PFSK-1 (cell line): ENCODE results near the gene LYRM1.

Experiments used
- FOXP2 ChIP-seq: optimal IDR thresholded peaks from 2 replicates; pipeline ENCODE3; 2011; ENCODE audit warnings: borderline replicate concordance, control low read depth, inconsistent platforms; ENCODE audit not compliant: insufficient read depth; ENCODE audit errors: extremely low read length, extremely low read depth
- POLR2AphosphoS5 ChIP-seq: IDR thresholded peaks from 2 replicates; pipeline ENCODE4 v1.6.1; 2012; ENCODE audit warnings: low read depth, mild to moderate bottlenecking, control low read depth, low read length, moderate library complexity
- SIN3A ChIP-seq: IDR thresholded peaks from 2 replicates; pipeline ENCODE4 v1.6.1; 2012; ENCODE audit warnings: mild to moderate bottlenecking, low read length, moderate library complexity, borderline replicate concordance; ENCODE audit not compliant: insufficient read depth
- TAF1 ChIP-seq: IDR thresholded peaks from 2 replicates; pipeline ENCODE4 v1.6.1; 2012; ENCODE audit warnings: low read length, control low read depth, borderline replicate concordance; ENCODE audit not compliant: insufficient read depth
- TF ChIP-seq, protein P1 (sequence below), 2 experiments: IDR thresholded peaks; 2 replicates each; pipeline versions ENCODE4 v1.6.1 to v1.8.0; 2011 to 2012; ENCODE audit warnings: low read depth in 2 of 2, low read length in 2 of 2, control low read depth in 1 of 2, inconsistent platforms in 1 of 2, mild to moderate bottlenecking in 1 of 2, moderate library complexity in 1 of 2; ENCODE audit not compliant: insufficient read depth in 1 of 2

Gene LYRM1

GRCh38 chr16:20867585-20867984, 33.0 kb upstream of the LYRM1 start:
- TF ChIP-seq TAF1 (no peak), FOXP2 (no peak), POLR2AphosphoS5 (no peak), SIN3A (no peak)
- TF ChIP-seq, protein P1, sequence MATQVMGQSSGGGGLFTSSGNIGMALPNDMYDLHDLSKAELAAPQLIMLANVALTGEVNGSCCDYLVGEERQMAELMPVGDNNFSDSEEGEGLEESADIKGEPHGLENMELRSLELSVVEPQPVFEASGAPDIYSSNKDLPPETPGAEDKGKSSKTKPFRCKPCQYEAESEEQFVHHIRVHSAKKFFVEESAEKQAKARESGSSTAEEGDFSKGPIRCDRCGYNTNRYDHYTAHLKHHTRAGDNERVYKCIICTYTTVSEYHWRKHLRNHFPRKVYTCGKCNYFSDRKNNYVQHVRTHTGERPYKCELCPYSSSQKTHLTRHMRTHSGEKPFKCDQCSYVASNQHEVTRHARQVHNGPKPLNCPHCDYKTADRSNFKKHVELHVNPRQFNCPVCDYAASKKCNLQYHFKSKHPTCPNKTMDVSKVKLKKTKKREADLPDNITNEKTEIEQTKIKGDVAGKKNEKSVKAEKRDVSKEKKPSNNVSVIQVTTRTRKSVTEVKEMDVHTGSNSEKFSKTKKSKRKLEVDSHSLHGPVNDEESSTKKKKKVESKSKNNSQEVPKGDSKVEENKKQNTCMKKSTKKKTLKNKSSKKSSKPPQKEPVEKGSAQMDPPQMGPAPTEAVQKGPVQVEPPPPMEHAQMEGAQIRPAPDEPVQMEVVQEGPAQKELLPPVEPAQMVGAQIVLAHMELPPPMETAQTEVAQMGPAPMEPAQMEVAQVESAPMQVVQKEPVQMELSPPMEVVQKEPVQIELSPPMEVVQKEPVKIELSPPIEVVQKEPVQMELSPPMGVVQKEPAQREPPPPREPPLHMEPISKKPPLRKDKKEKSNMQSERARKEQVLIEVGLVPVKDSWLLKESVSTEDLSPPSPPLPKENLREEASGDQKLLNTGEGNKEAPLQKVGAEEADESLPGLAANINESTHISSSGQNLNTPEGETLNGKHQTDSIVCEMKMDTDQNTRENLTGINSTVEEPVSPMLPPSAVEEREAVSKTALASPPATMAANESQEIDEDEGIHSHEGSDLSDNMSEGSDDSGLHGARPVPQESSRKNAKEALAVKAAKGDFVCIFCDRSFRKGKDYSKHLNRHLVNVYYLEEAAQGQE (IDR thresholded peaks at IDR 0.05; ENCODE audit: insufficient read depth in 1 of 2, low read depth in 2 of 2, low read length in 2 of 2): no peak

- TF ChIP-seq POLR2AphosphoS5 (no peak), FOXP2 (no peak), TAF1 (no peak), SIN3A (no peak)
- TF ChIP-seq, protein P1 (IDR thresholded peaks at IDR 0.05; ENCODE audit: insufficient read depth in 1 of 2, low read depth in 2 of 2, low read length in 2 of 2): no peak
Measured at GRCh38 chr16:20868890-20869289, 31.7 kb upstream of the LYRM1 start.

- TF ChIP-seq, protein P1 (IDR thresholded peaks at IDR 0.05; ENCODE audit: insufficient read depth in 1 of 2, low read depth in 2 of 2, low read length in 2 of 2): no peak
- TF ChIP-seq SIN3A (no peak), POLR2AphosphoS5 (no peak), FOXP2 (no peak), TAF1 (no peak)
Measured at GRCh38 chr16:20870122-20870820, 30.3 kb upstream of the LYRM1 start.

GRCh38 chr16:20871258-20871657, 29.3 kb upstream of the LYRM1 start:
- TF ChIP-seq TAF1 (no peak), FOXP2 (no peak), POLR2AphosphoS5 (no peak), SIN3A (no peak)
- TF ChIP-seq, protein P1 (IDR thresholded peaks at IDR 0.05; ENCODE audit: insufficient read depth in 1 of 2, low read depth in 2 of 2, low read length in 2 of 2): no peak
